ENCODE measurements around the gene NUP214.

DNA sequence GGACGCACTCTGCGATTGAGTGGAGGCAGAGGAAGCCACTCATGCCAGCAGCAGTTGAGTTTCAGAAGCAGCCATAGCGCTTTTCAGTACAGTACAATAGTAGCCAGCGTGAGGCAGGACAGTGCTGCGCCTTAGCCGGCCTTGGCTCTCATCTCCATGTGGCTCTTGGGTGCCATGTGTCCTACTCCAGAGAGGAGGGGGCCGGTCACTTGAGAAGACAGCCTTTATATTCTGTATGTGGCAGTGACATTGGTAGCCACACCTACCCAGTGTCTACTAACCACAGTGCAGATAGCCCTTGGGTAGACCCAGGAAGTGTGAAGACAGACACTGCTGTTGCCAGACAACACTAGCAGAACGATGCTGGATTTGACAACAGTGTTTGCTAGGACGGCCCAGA is 108.6 kb downstream of the NUP214 start:
- TF ChIP-seq GABPA (IDR thresholded peaks at IDR 0.05; ENCODE audit: low read depth) (no peak), EP300 (IDR thresholded peaks at IDR 0.05; ENCODE audit: borderline replicate concordance in 1 of 2, low read depth in 1 of 2, low read length in 1 of 2) (no peak), YY1 (IDR thresholded peaks at IDR 0.05; ENCODE audit: low read depth) (no peak), GATA2 (CRISPR knock-in tag; IDR thresholded peaks at IDR 0.05) (no peak), TEAD4 (IDR thresholded peaks at IDR 0.05; ENCODE audit: borderline replicate concordance, insufficient read depth) (no peak), NFIC (IDR thresholded peaks at IDR 0.05; ENCODE audit: borderline replicate concordance) (no peak), ELF1 (IDR thresholded peaks at IDR 0.05) (no peak), RCOR1 (IDR thresholded peaks at IDR 0.05; ENCODE audit: low read length) (no peak), POLR2AphosphoS5 (IDR thresholded peaks at IDR 0.05; ENCODE audit: low read depth, low read length) (no peak)
- TF ChIP-seq, protein P1, sequence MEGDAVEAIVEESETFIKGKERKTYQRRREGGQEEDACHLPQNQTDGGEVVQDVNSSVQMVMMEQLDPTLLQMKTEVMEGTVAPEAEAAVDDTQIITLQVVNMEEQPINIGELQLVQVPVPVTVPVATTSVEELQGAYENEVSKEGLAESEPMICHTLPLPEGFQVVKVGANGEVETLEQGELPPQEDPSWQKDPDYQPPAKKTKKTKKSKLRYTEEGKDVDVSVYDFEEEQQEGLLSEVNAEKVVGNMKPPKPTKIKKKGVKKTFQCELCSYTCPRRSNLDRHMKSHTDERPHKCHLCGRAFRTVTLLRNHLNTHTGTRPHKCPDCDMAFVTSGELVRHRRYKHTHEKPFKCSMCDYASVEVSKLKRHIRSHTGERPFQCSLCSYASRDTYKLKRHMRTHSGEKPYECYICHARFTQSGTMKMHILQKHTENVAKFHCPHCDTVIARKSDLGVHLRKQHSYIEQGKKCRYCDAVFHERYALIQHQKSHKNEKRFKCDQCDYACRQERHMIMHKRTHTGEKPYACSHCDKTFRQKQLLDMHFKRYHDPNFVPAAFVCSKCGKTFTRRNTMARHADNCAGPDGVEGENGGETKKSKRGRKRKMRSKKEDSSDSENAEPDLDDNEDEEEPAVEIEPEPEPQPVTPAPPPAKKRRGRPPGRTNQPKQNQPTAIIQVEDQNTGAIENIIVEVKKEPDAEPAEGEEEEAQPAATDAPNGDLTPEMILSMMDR (IDR thresholded peaks at IDR 0.05), result no peak
- TF ChIP-seq, protein P2, sequence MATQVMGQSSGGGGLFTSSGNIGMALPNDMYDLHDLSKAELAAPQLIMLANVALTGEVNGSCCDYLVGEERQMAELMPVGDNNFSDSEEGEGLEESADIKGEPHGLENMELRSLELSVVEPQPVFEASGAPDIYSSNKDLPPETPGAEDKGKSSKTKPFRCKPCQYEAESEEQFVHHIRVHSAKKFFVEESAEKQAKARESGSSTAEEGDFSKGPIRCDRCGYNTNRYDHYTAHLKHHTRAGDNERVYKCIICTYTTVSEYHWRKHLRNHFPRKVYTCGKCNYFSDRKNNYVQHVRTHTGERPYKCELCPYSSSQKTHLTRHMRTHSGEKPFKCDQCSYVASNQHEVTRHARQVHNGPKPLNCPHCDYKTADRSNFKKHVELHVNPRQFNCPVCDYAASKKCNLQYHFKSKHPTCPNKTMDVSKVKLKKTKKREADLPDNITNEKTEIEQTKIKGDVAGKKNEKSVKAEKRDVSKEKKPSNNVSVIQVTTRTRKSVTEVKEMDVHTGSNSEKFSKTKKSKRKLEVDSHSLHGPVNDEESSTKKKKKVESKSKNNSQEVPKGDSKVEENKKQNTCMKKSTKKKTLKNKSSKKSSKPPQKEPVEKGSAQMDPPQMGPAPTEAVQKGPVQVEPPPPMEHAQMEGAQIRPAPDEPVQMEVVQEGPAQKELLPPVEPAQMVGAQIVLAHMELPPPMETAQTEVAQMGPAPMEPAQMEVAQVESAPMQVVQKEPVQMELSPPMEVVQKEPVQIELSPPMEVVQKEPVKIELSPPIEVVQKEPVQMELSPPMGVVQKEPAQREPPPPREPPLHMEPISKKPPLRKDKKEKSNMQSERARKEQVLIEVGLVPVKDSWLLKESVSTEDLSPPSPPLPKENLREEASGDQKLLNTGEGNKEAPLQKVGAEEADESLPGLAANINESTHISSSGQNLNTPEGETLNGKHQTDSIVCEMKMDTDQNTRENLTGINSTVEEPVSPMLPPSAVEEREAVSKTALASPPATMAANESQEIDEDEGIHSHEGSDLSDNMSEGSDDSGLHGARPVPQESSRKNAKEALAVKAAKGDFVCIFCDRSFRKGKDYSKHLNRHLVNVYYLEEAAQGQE (IDR thresholded peaks at IDR 0.05; ENCODE audit: low read depth, low read length), result no peak

Measured in SK-N-SH (cell line).